GM23248 (cell line): Measurements from ENCODE around the gene KCTD7. TPM values are rescaled to one million over a fixed set of nuclear protein-coding genes. Genes with fewer than 3 reads are reported as not detected.

Experiments used
- DNase-seq: peaks from one replicate; pipeline ENCODE4 v3.0.0-alpha.2; 2015
- H2AFZ ChIP-seq: fragments of 200-600 bp; sonication (generic); 2 replicates; pipeline ENCODE4 v1.6.1; 2016; ENCODE audit warnings: antibody characterized with exemption
- H3F3A ChIP-seq: fragments of 200-600 bp; sonication (generic); 2 replicates; pipeline ENCODE4 v1.6.1; 2016; ENCODE audit warnings: mild to moderate bottlenecking, antibody characterized with exemption, mixed run types; ENCODE audit not compliant: insufficient read depth
- H3K27ac ChIP-seq: fragments of 200-600 bp; sonication (generic); 2 replicates; pipeline ENCODE4 v1.5.1; 2016; ENCODE audit warnings: mild to moderate bottlenecking
- H3K27me3 ChIP-seq: fragments of 200-600 bp; sonication (generic); replicated peaks from 2 replicates; pipeline ENCODE4 v1.6.1; 2016; ENCODE audit warnings: mild to moderate bottlenecking; ENCODE audit not compliant: insufficient read depth
- H3K36me3 ChIP-seq: fragments of 200-600 bp; sonication (generic); 2 replicates; pipeline ENCODE4 v1.6.1; 2016; ENCODE audit warnings: low read depth, mild to moderate bottlenecking
- H3K4me1 ChIP-seq: fragments of 200-600 bp; sonication (generic); 2 replicates; pipeline ENCODE4 v1.6.1; 2016; ENCODE audit warnings: mild to moderate bottlenecking; ENCODE audit not compliant: insufficient read depth
- H3K4me2 ChIP-seq: fragments of 200-600 bp; sonication (generic); one replicate; pipeline ENCODE4 v1.6.1; 2016; ENCODE audit warnings: mild to moderate bottlenecking; ENCODE audit not compliant: unreplicated experiment
- H3K4me3 ChIP-seq: fragments of 200-600 bp; sonication (generic); 2 replicates; pipeline ENCODE4 v1.5.1; 2016; ENCODE audit warnings: mild to moderate bottlenecking
- H3K79me2 ChIP-seq: fragments of 200-600 bp; sonication (generic); 2 replicates; pipeline ENCODE4 v1.6.1; 2016; ENCODE audit warnings: mild to moderate bottlenecking; ENCODE audit not compliant: insufficient read depth
- H3K9ac ChIP-seq: fragments of 200-600 bp; sonication (generic); 2 replicates; pipeline ENCODE4 v1.6.1; 2016; ENCODE audit warnings: mild to moderate bottlenecking
- H3K9me2 ChIP-seq: fragments of 200-600 bp; sonication (generic); 2 replicates; pipeline ENCODE4 v1.6.1; 2016; ENCODE audit warnings: mixed run types, mild to moderate bottlenecking, moderate library complexity; ENCODE audit not compliant: insufficient read depth
- H3K9me3 ChIP-seq: fragments of 200-600 bp; sonication (generic); one replicate; pipeline ENCODE4 v1.6.1; 2017; ENCODE audit warnings: low read depth
- H4K20me1 ChIP-seq: fragments of 200-600 bp; sonication (generic); 2 replicates; pipeline ENCODE4 v1.6.0; 2016; ENCODE audit not compliant: insufficient read depth
- EZH2 ChIP-seq: fragments of 200-600 bp; sonication (generic); IDR thresholded peaks from 2 replicates; pipeline ENCODE4 v1.6.1; 2018; ENCODE audit warnings: antibody characterized with exemption, mild to moderate bottlenecking; ENCODE audit not compliant: insufficient read depth, poor library complexity, severe bottlenecking
- EZH2phosphoT487 ChIP-seq: fragments of 200-600 bp; sonication (generic); IDR thresholded peaks from 2 replicates; pipeline ENCODE4 v1.6.1; 2018; ENCODE audit warnings: antibody characterized with exemption, moderate library complexity, mild to moderate bottlenecking, low read depth; ENCODE audit not compliant: insufficient read depth
- WGBS, 2 experiments: methylation state at CpG; one replicate each; pipeline ENCODE4 v1.1.6; 2015 to 2017; ENCODE audit warnings: low lambda C conversion rate in 2 of 2, low coverage in 1 of 2; ENCODE audit errors: missing lambda C conversion rate in 2 of 2; 5-methylcytosine and 5-hydroxymethylcytosine counted together
- in situ Hi-C: fragments of 300-500 bp; cut with MboI; formaldehyde crosslinking; loops from 2 replicates; pipeline ENCODE4 v1.15.0; 2020
- polyA plus RNA-seq: library from polyadenylated mRNA; unstranded; fragments of >200 nt; fragmentation: Nextera tagmentation; extraction: Ambion mirVana; gene quantifications from 2 replicates; pipeline ENCODE4 v1.2.1, GENCODE V29; 2016
- total RNA-seq: library from RNA; depleted of rRNA; stranded (reverse); fragments of >200 nt; shearing (Covaris generic); gene quantifications from 2 replicates; pipeline ENCODE4 v1.2.3, GENCODE V29; 2014

Gene KCTD7
- total and polyA plus RNA-seq, 2 experiments from 2014 or later = 5.0 to 11.6 TPM

DNA sequence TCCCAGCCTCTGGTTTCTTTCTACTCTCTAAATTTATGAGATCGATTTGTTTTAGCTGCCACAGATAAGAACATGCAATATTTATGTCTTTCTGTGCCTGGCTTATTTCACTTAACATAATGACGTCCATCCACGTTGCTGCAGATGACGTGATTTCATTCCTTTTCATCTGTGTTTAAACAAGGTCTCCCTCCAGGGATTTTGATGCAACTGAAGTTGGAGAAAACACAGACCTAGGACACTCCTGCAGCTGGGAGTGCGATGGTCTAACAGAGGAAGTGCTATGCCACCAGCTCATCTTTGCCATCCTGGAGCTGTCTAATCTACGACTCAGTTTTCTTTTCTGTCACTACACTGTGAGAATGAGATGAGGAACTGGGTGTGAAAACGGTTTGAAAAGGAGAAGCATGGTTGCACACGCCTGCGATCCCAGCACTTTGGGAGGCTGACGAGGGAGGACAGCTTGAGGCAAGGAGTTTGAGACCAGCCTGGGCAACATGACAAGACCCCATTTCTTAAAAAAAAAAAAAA lies 1.5 kb upstream of the KCTD7 start:
- no peaks in the 10 kb centered on the region for H3K36me3 ChIP-seq
- no peaks in the 10 kb centered on the region for H3K9me2 ChIP-seq
- peak overlapping the region; percentile 99 for H3K27ac ChIP-seq
- H3K4me3 ChIP-seq = peak overlapping the region; percentile 79
- H3K9ac ChIP-seq = peak overlapping the region; percentile 95
- TF ChIP-seq EZH2 (no peak), EZH2phosphoT487 (no peak)
- H3F3A ChIP-seq = peaks cover 23% of the 10 kb centered on the region; the same call in 1 of the 2 replicates
- peak; percentile 85 for DNase-seq
- in situ Hi-C loops = no loop called here
- H3K4me1 ChIP-seq = peaks cover 29% of the 10 kb centered on the region
- WGBS, 2 experiments = 8 to 12% methylated on average over 10 of the region's 10 CpGs
- H2AFZ ChIP-seq = peak overlapping the region; percentile 43
- H4K20me1 ChIP-seq = no peaks in the 10 kb centered on the region
- peaks cover 29% of the 10 kb centered on the region for H3K79me2 ChIP-seq
- no peaks in the 10 kb centered on the region for H3K9me3 ChIP-seq
- no peaks in the 10 kb centered on the region for H3K27me3 ChIP-seq
- peak overlapping the region; percentile 94 for H3K4me2 ChIP-seq

DNA sequence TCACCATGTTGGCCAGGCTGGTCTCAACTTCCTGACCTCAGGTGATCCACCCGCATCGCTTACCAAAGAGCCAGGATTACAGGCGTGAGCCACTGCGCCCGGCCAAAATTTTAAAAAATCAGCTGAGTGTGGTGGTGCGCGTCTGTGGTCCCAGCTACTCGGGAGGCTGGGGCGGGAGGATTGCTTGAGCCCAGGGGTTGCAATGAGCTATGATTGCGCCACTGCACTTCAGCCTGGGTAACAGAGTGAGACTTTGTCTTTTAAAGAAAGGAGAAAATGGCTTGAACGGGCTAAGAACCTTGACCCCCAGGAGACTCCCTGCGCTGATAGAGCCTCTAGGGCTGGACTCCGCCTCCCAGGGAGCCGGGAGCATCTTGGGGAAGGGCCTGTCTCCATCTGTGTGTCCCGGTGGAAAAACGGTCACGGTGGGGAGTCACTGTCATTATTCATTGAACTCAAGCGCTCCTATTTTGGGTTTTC lies 760 bp upstream of the KCTD7 start:
- no peak for DNase-seq
- peak overlapping the region; percentile 79 for H3K4me3 ChIP-seq
- in situ Hi-C loops = no loop called here

DNA sequence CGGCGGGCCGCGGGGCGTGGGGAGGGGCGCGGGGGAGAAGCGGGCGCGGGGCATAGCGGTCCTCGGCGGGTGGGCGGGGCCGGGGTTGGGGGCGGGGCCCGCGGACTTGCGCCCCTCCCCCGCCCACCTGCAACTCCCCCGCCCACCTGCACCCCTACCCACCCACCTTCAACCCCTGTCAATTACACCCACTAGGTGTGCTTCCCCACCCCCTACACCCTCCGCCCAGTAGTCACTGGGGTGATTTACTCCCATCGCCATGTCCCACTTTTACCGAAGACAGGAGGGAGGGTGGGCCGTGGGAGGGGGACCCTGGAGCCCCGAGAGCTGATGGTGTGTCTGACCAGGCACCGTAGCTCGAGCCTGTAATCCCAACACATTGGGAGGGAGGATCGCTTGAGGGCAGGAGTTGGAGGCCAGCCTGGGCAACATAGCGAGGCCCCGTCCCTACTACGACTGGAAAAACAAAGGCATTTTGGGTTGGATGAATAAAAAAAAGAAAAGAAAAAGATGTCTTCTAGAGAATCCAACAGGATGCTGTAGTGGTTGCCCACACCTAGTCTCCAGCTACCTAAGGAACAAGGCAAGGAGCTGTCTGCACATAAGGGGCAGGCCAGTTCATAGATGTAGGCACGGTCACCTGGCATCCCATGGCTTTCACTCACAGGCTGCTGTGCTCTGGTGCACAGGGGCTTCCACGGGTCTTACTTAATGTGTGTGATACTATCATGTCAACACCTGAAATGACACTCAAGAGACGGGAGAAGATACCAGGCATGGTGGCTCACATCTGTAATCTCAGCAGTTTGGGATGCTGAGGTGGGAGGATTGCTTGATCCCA lies 761 bp downstream of the KCTD7 start:
- Histone ChIP-seq H3K4me2 (peak overlapping the region; percentile 72), H3K27ac (peak overlapping the region; percentile 70), H3K9me3 (no peaks in the 10 kb centered on the region), H3K79me2 (peaks cover 32% of the 10 kb centered on the region), H3F3A (peaks cover 27% of the 10 kb centered on the region; the same call in 1 of the 2 replicates), H3K27me3 (no peaks in the 10 kb centered on the region), H3K4me3 (peak overlapping the region; percentile 73), H3K9ac (peak overlapping the region; percentile 82), H3K4me1 (peaks cover 29% of the 10 kb centered on the region), H3K9me2 (no peaks in the 10 kb centered on the region), H3K36me3 (no peaks in the 10 kb centered on the region), H4K20me1 (no peaks in the 10 kb centered on the region), H2AFZ (0 out of 2 replicates have a peak overlapping the region, but pooled peaks have one; percentile 10)
- DNase-seq = peak; percentile 40
- WGBS, 2 experiments = 9 to 23% methylated on average over 13 to 34 of the region's 35 CpGs
- in situ Hi-C loops = no loop called here
- no peak for TF ChIP-seq EZH2phosphoT487
- TF ChIP-seq EZH2 = no peak

More for the DNA sequence above, 760 bp upstream of the KCTD7 start:
- WGBS, 2 experiments = 0 to 2% methylated on average over 18 of the region's 18 CpGs
- Histone ChIP-seq H3K4me1 (peaks cover 29% of the 10 kb centered on the region), H3K9me3 (no peaks in the 10 kb centered on the region), H3K9ac (peak overlapping the region; percentile 95), H3K27ac (peak overlapping the region; percentile 99), H4K20me1 (no peaks in the 10 kb centered on the region), H3K9me2 (no peaks in the 10 kb centered on the region), H3K79me2 (peaks cover 32% of the 10 kb centered on the region), H3K36me3 (no peaks in the 10 kb centered on the region), H3F3A (peaks cover 23% of the 10 kb centered on the region; the same call in 1 of the 2 replicates), H3K4me2 (peak overlapping the region; percentile 94), H2AFZ (peak overlapping the region; percentile 78), H3K27me3 (no peaks in the 10 kb centered on the region)
- TF ChIP-seq EZH2 (no peak), EZH2phosphoT487 (no peak)

DNA sequence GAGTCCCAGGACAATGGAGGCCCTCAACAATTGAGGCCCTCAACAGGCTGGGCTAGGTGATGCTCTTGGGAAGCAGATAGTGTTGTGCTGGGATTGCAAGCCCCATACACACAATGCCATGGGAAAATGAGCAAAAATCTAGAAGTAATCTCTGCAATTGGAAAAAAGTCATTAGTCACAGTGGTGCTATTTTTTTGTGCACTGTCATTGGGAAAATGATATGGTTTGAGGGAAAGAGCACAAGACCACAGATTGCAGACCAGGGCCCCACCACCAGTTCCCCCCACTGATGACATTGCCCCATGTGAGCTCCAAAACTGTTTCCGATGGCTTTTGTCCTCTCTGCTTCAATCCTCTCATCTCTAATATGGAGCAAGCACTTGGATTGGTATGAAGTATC lies 1.9 kb downstream of the KCTD7 start:
- H3K36me3 ChIP-seq = no peaks in the 10 kb centered on the region
- H3K4me2 ChIP-seq = no peak overlapping the region
- no peak overlapping the region for H3K27ac ChIP-seq
- no peaks in the 10 kb centered on the region for H4K20me1 ChIP-seq
- TF ChIP-seq EZH2phosphoT487 (no peak), EZH2 (no peak)
- H2AFZ ChIP-seq = no peak overlapping the region
- no peaks in the 10 kb centered on the region for H3K9me2 ChIP-seq
- in situ Hi-C loops = no loop called here
- 96 to 100% methylated on average over 1 of the region's 1 CpG for WGBS, 2 experiments
- peaks cover 32% of the 10 kb centered on the region for H3K79me2 ChIP-seq
- H3F3A ChIP-seq = peaks cover 26% of the 10 kb centered on the region; the same call in 1 of the 2 replicates
- no peak overlapping the region for H3K4me3 ChIP-seq
- 0 out of 2 replicates have a peak overlapping the region, but pooled peaks have one; percentile 82 for H3K9ac ChIP-seq
- peaks cover 29% of the 10 kb centered on the region for H3K4me1 ChIP-seq
- H3K9me3 ChIP-seq = no peaks in the 10 kb centered on the region
- peak; percentile 7 for DNase-seq
- H3K27me3 ChIP-seq = no peaks in the 10 kb centered on the region
